Measurements from ENCODE around the gene IFT20. TPM values are rescaled to one million over a fixed set of nuclear protein-coding genes. Genes with fewer than 3 reads are reported as not detected.
A peak's percentile ranks its signal among the peaks of the same experiment; 100 is the strongest.

IFT20 gene
- total RNA-seq, 1 donor from 2014 or later = 47.2 TPM

DNA sequence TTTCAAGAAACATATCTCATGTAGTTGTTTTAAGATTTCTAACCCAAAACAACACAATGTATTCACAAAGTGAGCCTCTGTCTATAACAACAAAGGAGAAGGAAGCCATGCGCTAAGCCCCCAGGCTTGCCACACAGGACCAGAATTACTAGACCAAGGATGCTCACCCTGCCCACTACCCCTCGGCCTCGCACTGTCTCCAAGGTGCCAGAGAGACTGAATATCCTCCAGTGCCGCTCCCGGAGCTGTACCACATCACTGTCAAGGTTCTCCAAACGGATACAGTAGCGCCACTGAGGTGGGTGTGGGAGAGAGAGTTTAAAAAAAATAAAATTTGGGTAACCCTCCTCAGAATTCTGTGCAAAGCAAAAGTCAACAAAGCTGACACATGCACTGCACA lies 15.0 kb upstream of the IFT20 start:
- no peak overlapping the region for H3K27ac Mint-ChIP-seq (ENCODE audit: unreplicated experiment)
- peaks cover 55% of the 10 kb centered on the region for H3K36me3 Mint-ChIP-seq (ENCODE audit: low read depth, unreplicated experiment)
- H3K27me3 Mint-ChIP-seq (ENCODE audit: unreplicated experiment) = peaks cover 4% of the 10 kb centered on the region
- TF ChIP-seq, protein P1, sequence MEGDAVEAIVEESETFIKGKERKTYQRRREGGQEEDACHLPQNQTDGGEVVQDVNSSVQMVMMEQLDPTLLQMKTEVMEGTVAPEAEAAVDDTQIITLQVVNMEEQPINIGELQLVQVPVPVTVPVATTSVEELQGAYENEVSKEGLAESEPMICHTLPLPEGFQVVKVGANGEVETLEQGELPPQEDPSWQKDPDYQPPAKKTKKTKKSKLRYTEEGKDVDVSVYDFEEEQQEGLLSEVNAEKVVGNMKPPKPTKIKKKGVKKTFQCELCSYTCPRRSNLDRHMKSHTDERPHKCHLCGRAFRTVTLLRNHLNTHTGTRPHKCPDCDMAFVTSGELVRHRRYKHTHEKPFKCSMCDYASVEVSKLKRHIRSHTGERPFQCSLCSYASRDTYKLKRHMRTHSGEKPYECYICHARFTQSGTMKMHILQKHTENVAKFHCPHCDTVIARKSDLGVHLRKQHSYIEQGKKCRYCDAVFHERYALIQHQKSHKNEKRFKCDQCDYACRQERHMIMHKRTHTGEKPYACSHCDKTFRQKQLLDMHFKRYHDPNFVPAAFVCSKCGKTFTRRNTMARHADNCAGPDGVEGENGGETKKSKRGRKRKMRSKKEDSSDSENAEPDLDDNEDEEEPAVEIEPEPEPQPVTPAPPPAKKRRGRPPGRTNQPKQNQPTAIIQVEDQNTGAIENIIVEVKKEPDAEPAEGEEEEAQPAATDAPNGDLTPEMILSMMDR (IDR thresholded peaks at IDR 0.05; ENCODE audit: unreplicated experiment) = no peak
- DNase-seq (ENCODE audit: low spot score) = no peak
- no peaks in the 10 kb centered on the region for H3K4me1 Mint-ChIP-seq (ENCODE audit: unreplicated experiment)
- H3K9me3 Mint-ChIP-seq (ENCODE audit: unreplicated experiment) = no peaks in the 10 kb centered on the region
- no peak overlapping the region for H3K4me3 Mint-ChIP-seq (ENCODE audit: unreplicated experiment)

DNA sequence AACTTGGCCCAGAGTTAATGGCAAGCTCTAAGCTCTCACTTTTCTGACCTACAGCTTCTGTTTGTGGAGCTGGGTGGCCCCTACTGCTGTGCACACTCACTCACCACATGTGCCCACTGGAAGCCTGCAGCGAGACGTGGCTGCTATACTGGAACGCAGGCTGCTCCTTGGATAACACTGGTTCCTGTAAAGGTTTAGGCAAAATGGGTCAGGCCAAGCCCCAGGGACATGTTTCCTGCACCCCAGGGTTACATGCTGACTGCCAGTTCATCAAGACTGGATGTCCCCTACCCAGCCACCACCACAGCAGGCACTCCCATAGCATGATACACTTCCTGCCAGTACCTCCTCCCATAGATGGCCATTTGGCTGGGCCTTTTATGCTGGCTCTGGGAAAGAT lies 13.7 kb upstream of the IFT20 start:
- H3K4me1 Mint-ChIP-seq (ENCODE audit: unreplicated experiment) = no peaks in the 10 kb centered on the region
- DNase-seq (ENCODE audit: low spot score) = no peak
- H3K27me3 Mint-ChIP-seq (ENCODE audit: unreplicated experiment) = peaks cover 4% of the 10 kb centered on the region
- H3K27ac Mint-ChIP-seq (ENCODE audit: unreplicated experiment) = peak overlapping the region; percentile 52
- peaks cover 50% of the 10 kb centered on the region for H3K36me3 Mint-ChIP-seq (ENCODE audit: low read depth, unreplicated experiment)
- TF ChIP-seq, protein P1 (IDR thresholded peaks at IDR 0.05; ENCODE audit: unreplicated experiment) = no peak
- H3K4me3 Mint-ChIP-seq (ENCODE audit: unreplicated experiment) = no peak overlapping the region
- H3K9me3 Mint-ChIP-seq (ENCODE audit: unreplicated experiment) = no peaks in the 10 kb centered on the region

DNA sequence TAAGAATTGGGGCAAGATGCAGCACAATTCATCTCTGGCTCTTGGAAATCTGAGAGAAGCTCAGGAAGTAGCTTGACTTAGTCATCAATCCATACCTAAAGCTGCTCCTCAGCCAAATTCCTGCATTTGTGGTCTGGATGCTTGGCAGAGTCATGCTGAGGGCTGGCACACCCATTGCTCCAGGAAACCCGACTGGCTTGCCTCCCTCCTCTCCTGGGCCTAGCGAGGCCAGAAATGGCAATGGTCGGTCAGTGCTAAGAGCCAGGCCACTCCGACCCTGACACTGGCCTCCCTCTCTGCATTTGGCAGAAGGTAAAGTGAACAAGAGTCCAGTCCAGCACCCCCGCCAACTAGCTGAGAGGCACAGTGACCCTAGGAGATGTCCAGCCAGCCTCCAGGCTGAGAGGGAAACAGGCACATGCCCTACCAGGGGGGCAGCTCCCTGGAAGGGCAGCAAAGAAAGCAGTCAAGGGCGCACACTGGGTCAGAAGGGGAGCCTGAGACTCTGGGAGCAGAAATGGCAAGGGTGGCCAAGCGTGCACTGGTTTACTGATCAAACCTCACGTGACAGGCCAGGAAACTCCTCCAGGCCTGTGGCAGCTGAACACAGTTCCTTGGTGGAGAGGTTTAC lies 12.1 kb upstream of the IFT20 start:
- Mint-ChIP-seq H3K9me3 (ENCODE audit: unreplicated experiment) (no peaks in the 10 kb centered on the region), H3K36me3 (ENCODE audit: low read depth, unreplicated experiment) (peaks cover 51% of the 10 kb centered on the region), H3K27me3 (ENCODE audit: unreplicated experiment) (peaks cover 3% of the 10 kb centered on the region), H3K4me3 (ENCODE audit: unreplicated experiment) (no peak overlapping the region), H3K4me1 (ENCODE audit: unreplicated experiment) (no peaks in the 10 kb centered on the region), H3K27ac (ENCODE audit: unreplicated experiment) (no peak overlapping the region)
- TF ChIP-seq, protein P1 (IDR thresholded peaks at IDR 0.05; ENCODE audit: unreplicated experiment) = no peak
- no peak for DNase-seq (ENCODE audit: low spot score)

DNA sequence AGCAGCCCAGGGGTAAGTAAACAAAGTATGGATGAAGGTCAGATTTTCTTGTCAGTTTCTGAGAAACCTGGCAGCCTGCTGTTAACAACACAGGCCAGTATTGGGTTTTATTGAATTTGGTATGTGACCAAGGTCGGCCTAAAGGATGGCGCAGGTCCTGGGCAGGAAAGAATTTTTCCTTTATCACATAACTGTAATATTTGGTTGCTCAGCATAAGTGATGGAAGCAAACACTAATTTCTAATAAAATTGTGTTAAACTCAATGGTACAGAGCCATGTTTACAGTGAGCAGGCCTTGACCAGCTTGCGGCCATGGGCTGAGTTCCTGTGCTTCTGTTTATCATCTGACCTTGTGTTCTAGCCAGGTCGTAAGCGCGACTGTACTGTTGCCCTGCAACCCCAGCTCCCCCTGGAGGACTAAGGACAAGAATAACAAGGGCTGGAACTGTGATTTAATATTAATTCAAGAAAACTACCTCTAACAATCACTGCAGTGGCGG lies 11.5 kb upstream of the IFT20 start:
- Mint-ChIP-seq H3K36me3 (ENCODE audit: low read depth, unreplicated experiment) (peaks cover 53% of the 10 kb centered on the region), H3K27ac (ENCODE audit: unreplicated experiment) (no peak overlapping the region), H3K27me3 (ENCODE audit: unreplicated experiment) (peaks cover 3% of the 10 kb centered on the region), H3K4me3 (ENCODE audit: unreplicated experiment) (no peak overlapping the region), H3K9me3 (ENCODE audit: unreplicated experiment) (no peaks in the 10 kb centered on the region), H3K4me1 (ENCODE audit: unreplicated experiment) (no peaks in the 10 kb centered on the region)
- peak; percentile 23 for DNase-seq (ENCODE audit: low spot score)
- TF ChIP-seq, protein P1 (IDR thresholded peaks at IDR 0.05; ENCODE audit: unreplicated experiment) = peak; percentile 17

DNA sequence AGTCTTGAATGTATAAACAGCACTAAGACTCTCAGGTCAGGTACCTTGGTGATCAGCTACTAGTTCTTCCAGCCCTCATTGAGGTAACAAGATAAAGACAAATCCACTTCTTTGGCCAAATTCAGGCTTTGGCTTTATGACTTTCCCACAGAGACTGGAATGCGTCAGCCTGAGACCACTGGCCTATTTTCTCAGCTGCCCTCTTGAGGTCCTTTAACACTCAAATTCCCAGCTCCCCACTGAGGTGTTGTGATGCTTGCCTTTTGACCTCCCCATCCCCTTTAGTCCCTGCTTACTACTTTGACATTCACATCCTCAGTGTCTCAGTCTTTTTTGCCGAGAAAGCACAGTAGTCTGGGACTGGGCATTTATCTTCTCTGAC lies 10.9 kb upstream of the IFT20 start:
- TF ChIP-seq, protein P1 (IDR thresholded peaks at IDR 0.05; ENCODE audit: unreplicated experiment) = no peak
- H3K4me3 Mint-ChIP-seq (ENCODE audit: unreplicated experiment) = no peak overlapping the region
- peaks cover 3% of the 10 kb centered on the region for H3K27me3 Mint-ChIP-seq (ENCODE audit: unreplicated experiment)
- peaks cover 47% of the 10 kb centered on the region for H3K36me3 Mint-ChIP-seq (ENCODE audit: low read depth, unreplicated experiment)
- H3K4me1 Mint-ChIP-seq (ENCODE audit: unreplicated experiment) = no peaks in the 10 kb centered on the region
- DNase-seq (ENCODE audit: low spot score) = no peak
- H3K9me3 Mint-ChIP-seq (ENCODE audit: unreplicated experiment) = no peaks in the 10 kb centered on the region
- H3K27ac Mint-ChIP-seq (ENCODE audit: unreplicated experiment) = no peak overlapping the region
